Left lung (tissue), 10 donors: ENCODE data around the gene USP28. TPM values are rescaled to one million over a fixed set of nuclear protein-coding genes. Genes with fewer than 3 reads are reported as not detected.

Source experiments
- ATAC-seq: fragments of 200-7000 bp; cut with Tn5 transposase; one replicate; pipeline ENCODE4 v1.9.1; 2020; ENCODE audit warnings: moderate library complexity
- DNase-seq, 4 donors: peaks; one replicate each; pipeline ENCODE4 v3.0.0-alpha.2; 2013 to 2020
- H3K27ac ChIP-seq, 2 donors: fragments of 200-600 bp; sonication (generic) in 1 of 2; one replicate each; pipeline versions ENCODE4 v1.5.0 to v1.8.0; 2020 to 2021
- H3K27me3 ChIP-seq, 2 donors: fragments of 200-600 bp; sonication (generic) in 1 of 2; one replicate each; pipeline versions ENCODE4 v1.5.0 to v1.8.0; 2020 to 2021
- H3K36me3 ChIP-seq, 2 donors: fragments of 200-600 bp; sonication (generic) in 1 of 2; one replicate each; pipeline versions ENCODE4 v1.5.0 to v1.8.0; 2020 to 2021
- H3K4me1 ChIP-seq, 2 donors: fragments of 200-600 bp; one replicate each; pipeline ENCODE4 v1.8.0; 2021
- H3K4me3 ChIP-seq, 2 donors: fragments of 200-600 bp; sonication (generic) in 1 of 2; one replicate each; pipeline versions ENCODE4 v1.5.0 to v1.8.0; 2020 to 2021; ENCODE audit warnings: mild to moderate bottlenecking in 1 of 2
- H3K9me3 ChIP-seq, 2 donors: fragments of 200-600 bp; sonication (generic) in 1 of 2; one replicate each; pipeline versions ENCODE4 v1.5.0 to v1.8.0; 2020 to 2021
- CTCF ChIP-seq, 2 donors: fragments of 200-600 bp; sonication (generic) in 1 of 2; IDR thresholded peaks; one replicate each; pipeline versions ENCODE4 v1.5.0 to v1.8.0; 2021; ENCODE audit warnings: antibody characterized with exemption in 2 of 2
- intact Hi-C, 2 donors: fragments of 100-400 bp; cut with DNase I; formaldehyde crosslinking; loops; one replicate each; pipeline versions ENCODE4 v1.11.2 to v1.14.2; 2022
- polyA plus RNA-seq, 6 donors: library from polyadenylated mRNA; unstranded; fragments of 120-200 nt; gene quantifications; one replicate each; pipeline ENCODE4 v1.2.1, GENCODE V29; 2013; ENCODE audit not compliant: insufficient read length in 6 of 6
- total RNA-seq, 2 donors: library from RNA; stranded (reverse); fragmentation: NEBNext Ultra II Directional; extraction: Animal tissue kit (Norgen Biotek cat#: 25700); gene quantifications; one replicate each; pipeline ENCODE4 v1.2.1, GENCODE V29; 2021
- donor health status: DM: no; HTN: yes; CAD: no.
- donor health status: DM: no; HTN: no; CAD: no.

USP28 gene
- total and polyA plus RNA-seq, 8 donors, result 21.7 to 52.1 (median 39.6) TPM

GRCh38 chr11:113862435-113862834, 12.9 kb downstream of the USP28 start:
- Histone ChIP-seq H3K4me3 (no peak overlapping the region), H3K36me3 (no peaks in the 10 kb centered on the region), H3K27me3 (no peaks in the 10 kb centered on the region), H3K27ac (no peak overlapping the region), H3K9me3 (no peaks in the 10 kb centered on the region), H3K4me1 (no peaks in the 10 kb centered on the region)
- no peak for TF ChIP-seq CTCF (IDR thresholded peaks at IDR 0.05)
- intact Hi-C loops, result no loop called here
- DNase-seq, result no peak
- no peak for ATAC-seq

GRCh38 chr11:113859665-113860064, 15.7 kb downstream of the USP28 start:
- no peak overlapping the region for H3K4me3 ChIP-seq
- H3K36me3 ChIP-seq, result no peaks in the 10 kb centered on the region
- H3K9me3 ChIP-seq, result no peaks in the 10 kb centered on the region
- no peaks in the 10 kb centered on the region for H3K27me3 ChIP-seq
- no peak for TF ChIP-seq CTCF (IDR thresholded peaks at IDR 0.05)
- H3K4me1 ChIP-seq, result no peaks in the 10 kb centered on the region
- ATAC-seq (no peak), DNase-seq (no peak)
- no peak overlapping the region for H3K27ac ChIP-seq
- intact Hi-C loops, result no loop called here

GRCh38 chr11:113856966-113857759, 18.2 kb downstream of the USP28 start:
- no peak for TF ChIP-seq CTCF (IDR thresholded peaks at IDR 0.05)
- H3K4me3 ChIP-seq, result no peak overlapping the region
- DNase-seq, result no peak
- H3K9me3 ChIP-seq, result no peaks in the 10 kb centered on the region
- no peak for ATAC-seq
- H3K36me3 ChIP-seq, result peaks cover 0 to 6% of the 10 kb centered on the region in 2 donors
- no peaks in the 10 kb centered on the region for H3K4me1 ChIP-seq
- H3K27ac ChIP-seq, result no peak overlapping the region
- intact Hi-C loops, result no loop called here
- no peaks in the 10 kb centered on the region for H3K27me3 ChIP-seq

GRCh38 chr11:113855803-113856202, 19.6 kb downstream of the USP28 start:
- no peaks in the 10 kb centered on the region for H3K4me1 ChIP-seq
- no peak overlapping the region for H3K4me3 ChIP-seq
- DNase-seq, result no peak
- H3K27ac ChIP-seq, result no peak overlapping the region
- intact Hi-C loops, result no loop called here
- TF ChIP-seq CTCF (IDR thresholded peaks at IDR 0.05), result no peak
- H3K9me3 ChIP-seq, result no peaks in the 10 kb centered on the region
- no peak for ATAC-seq
- no peaks in the 10 kb centered on the region for H3K27me3 ChIP-seq
- H3K36me3 ChIP-seq, result peaks cover 0 to 19% of the 10 kb centered on the region in 2 donors

- no peak for ATAC-seq
- H3K9me3 ChIP-seq, result no peaks in the 10 kb centered on the region
- H3K36me3 ChIP-seq, result peaks cover 0 to 35% of the 10 kb centered on the region in 2 donors
- no peak for DNase-seq
- H3K4me1 ChIP-seq, result no peaks in the 10 kb centered on the region
- no peaks in the 10 kb centered on the region for H3K27me3 ChIP-seq
- intact Hi-C loops, result no loop called here
- H3K4me3 ChIP-seq, result no peak overlapping the region
- H3K27ac ChIP-seq, result no peak overlapping the region
- TF ChIP-seq CTCF (IDR thresholded peaks at IDR 0.05), result no peak
These were observed 25.2 kb downstream of the USP28 start for GRCh38 chr11:113850188-113850587.
